ENCODE results near the gene ADAM30. TPM values are rescaled to one million over a fixed set of nuclear protein-coding genes. Genes with fewer than 3 reads are reported as not detected.

Gene ADAM30
- total RNA-seq, 2 donors from 2014 or later, result 2.0 TPM; not detected in 1

- Histone ChIP-seq H3K9me3 (no peaks in the 10 kb centered on the region), H3K4me3 (no peak overlapping the region), H3K36me3 (peaks cover 8 to 15% of the 10 kb centered on the region in 2 donors), H3K4me1 (replicated peaks) (no peaks in the 10 kb centered on the region), H3K27me3 (replicated peaks; ENCODE audit: insufficient read depth) (no peaks in the 10 kb centered on the region), H3K27ac (no peak overlapping the region)
- DNase-seq (ENCODE audit: low spot score), result no peak
- intact Hi-C loops (cut with DNase I), result no loop called here
- 76% methylated on average over 4 of the region's 4 CpGs for WGBS
- TF ChIP-seq POLR2A (IDR thresholded peaks at IDR 0.05) (no peak), CTCF (IDR thresholded peaks at IDR 0.05) (no peak), POLR2AphosphoS5 (IDR thresholded peaks at IDR 0.05) (no peak)
These were observed 14.3 kb upstream of the ADAM30 start for GRCh38 chr1:119910618-119911017.

GRCh38 chr1:119909890-119910596 is 13.7 kb upstream of the ADAM30 start:
- Histone ChIP-seq H3K27ac (no peak overlapping the region), H3K4me3 (no peak overlapping the region), H3K27me3 (replicated peaks; ENCODE audit: insufficient read depth) (no peaks in the 10 kb centered on the region), H3K4me1 (replicated peaks) (no peaks in the 10 kb centered on the region), H3K9me3 (no peaks in the 10 kb centered on the region), H3K36me3 (peaks cover 3 to 12% of the 10 kb centered on the region in 2 donors)
- TF ChIP-seq POLR2A (IDR thresholded peaks at IDR 0.05) (no peak), CTCF (IDR thresholded peaks at IDR 0.05) (no peak), POLR2AphosphoS5 (IDR thresholded peaks at IDR 0.05) (no peak)
- 76% methylated on average over 9 of the region's 9 CpGs for WGBS
- DNase-seq (ENCODE audit: low spot score), result no peak
- intact Hi-C loops (cut with DNase I), result no loop called here

GRCh38 chr1:119908661-119909060 is 12.3 kb upstream of the ADAM30 start:
- H3K27ac ChIP-seq, result no peak overlapping the region
- no peak for TF ChIP-seq POLR2A (IDR thresholded peaks at IDR 0.05)
- no peak for TF ChIP-seq POLR2AphosphoS5 (IDR thresholded peaks at IDR 0.05)
- TF ChIP-seq CTCF (IDR thresholded peaks at IDR 0.05), result no peak
- no peaks in the 10 kb centered on the region for H3K9me3 ChIP-seq
- DNase-seq (ENCODE audit: low spot score), result no peak
- no peaks in the 10 kb centered on the region for H3K27me3 ChIP-seq (replicated peaks; ENCODE audit: insufficient read depth)
- 85% methylated on average over 3 of the region's 3 CpGs for WGBS
- intact Hi-C loops (cut with DNase I), result no loop called here
- H3K36me3 ChIP-seq, result no peaks in the 10 kb centered on the region
- H3K4me3 ChIP-seq, result no peak overlapping the region
- no peaks in the 10 kb centered on the region for H3K4me1 ChIP-seq (replicated peaks)

- Histone ChIP-seq H3K27ac (no peak overlapping the region), H3K27me3 (replicated peaks; ENCODE audit: insufficient read depth) (no peaks in the 10 kb centered on the region), H3K9me3 (no peaks in the 10 kb centered on the region), H3K4me1 (replicated peaks) (no peaks in the 10 kb centered on the region), H3K4me3 (no peak overlapping the region), H3K36me3 (no peaks in the 10 kb centered on the region)
- intact Hi-C loops (cut with DNase I), result no loop called here
- WGBS, result 92% methylated on average over 4 of the region's 4 CpGs
- TF ChIP-seq POLR2AphosphoS5 (IDR thresholded peaks at IDR 0.05) (no peak), CTCF (IDR thresholded peaks at IDR 0.05) (no peak), POLR2A (IDR thresholded peaks at IDR 0.05) (no peak)
- no peak for DNase-seq (ENCODE audit: low spot score)
These were observed 10.8 kb upstream of the ADAM30 start for GRCh38 chr1:119906927-119907652.

GRCh38 chr1:119903443-119903835 is 7.1 kb upstream of the ADAM30 start:
- Histone ChIP-seq H3K4me3 (no peak overlapping the region), H3K9me3 (no peaks in the 10 kb centered on the region), H3K27me3 (replicated peaks; ENCODE audit: insufficient read depth) (no peaks in the 10 kb centered on the region), H3K27ac (no peak overlapping the region), H3K36me3 (no peaks in the 10 kb centered on the region), H3K4me1 (replicated peaks) (no peaks in the 10 kb centered on the region)
- intact Hi-C loops (cut with DNase I), result no loop called here
- no peak for TF ChIP-seq POLR2AphosphoS5 (IDR thresholded peaks at IDR 0.05)
- TF ChIP-seq CTCF (IDR thresholded peaks at IDR 0.05), result no peak
- no peak for TF ChIP-seq POLR2A (IDR thresholded peaks at IDR 0.05)
- no peak for DNase-seq (ENCODE audit: low spot score)
